ENCODE measurements around the gene FZD8.

Gene FZD8

GRCh38 chr10:35641676-35642034, 441 bp downstream of the FZD8 start:
- DNase-seq (ENCODE audit: low spot score): peak; percentile 65

DNA sequence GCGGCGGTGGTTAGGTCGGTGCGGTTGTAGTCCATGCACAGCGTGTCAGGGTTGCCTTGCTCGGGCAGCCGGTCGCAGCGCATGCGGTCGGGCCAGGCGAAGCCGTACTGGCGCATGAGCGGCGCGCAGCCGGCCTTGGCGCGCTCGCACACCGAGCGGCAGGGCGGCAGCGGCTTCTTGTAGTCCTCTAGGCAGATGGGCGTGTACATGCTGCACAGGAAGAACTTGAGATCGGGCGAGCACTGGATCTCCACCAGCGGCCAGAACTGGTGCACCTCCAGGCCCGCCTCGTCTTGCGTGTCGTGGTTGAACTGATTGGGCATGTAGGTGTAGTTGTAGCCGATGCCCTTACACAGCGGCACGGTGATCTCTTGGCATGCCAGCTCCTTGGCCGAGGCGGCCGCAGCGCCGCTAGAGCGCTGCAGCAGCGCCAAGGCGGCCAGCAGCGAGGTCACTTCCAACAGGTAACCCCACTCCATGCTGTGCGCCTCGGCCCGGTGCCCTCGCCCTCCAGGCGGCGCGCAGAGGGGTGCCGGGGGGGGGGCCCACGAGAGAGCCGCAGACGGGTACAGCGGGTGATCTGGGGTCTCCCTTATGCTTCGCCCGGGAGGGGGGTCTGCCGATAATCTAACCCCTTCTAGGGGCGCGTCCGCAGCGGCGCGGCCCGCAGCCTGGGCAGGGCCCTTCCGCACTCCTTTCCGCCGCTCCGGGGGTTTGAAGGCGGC, 983 bp downstream of the FZD8 start:
- DNase-seq (ENCODE audit: low spot score): peak; percentile 79

- DNase-seq (ENCODE audit: low spot score): peak; percentile 86
Measured at GRCh38 chr10:35640474-35640873, 1.6 kb downstream of the FZD8 start.

GRCh38 chr10:35639728-35640401, 2.2 kb downstream of the FZD8 start:
- DNase-seq (ENCODE audit: low spot score): peak; percentile 12

- DNase-seq (ENCODE audit: low spot score): no peak
Measured at GRCh38 chr10:35639021-35639727, 2.9 kb downstream of the FZD8 start.

- no peak for DNase-seq (ENCODE audit: low spot score)
Measured at GRCh38 chr10:35638101-35638500, 4.0 kb downstream of the FZD8 start.

GRCh38 chr10:35637462-35637861, 4.6 kb downstream of the FZD8 start:
- no peak for DNase-seq (ENCODE audit: low spot score)

DNA sequence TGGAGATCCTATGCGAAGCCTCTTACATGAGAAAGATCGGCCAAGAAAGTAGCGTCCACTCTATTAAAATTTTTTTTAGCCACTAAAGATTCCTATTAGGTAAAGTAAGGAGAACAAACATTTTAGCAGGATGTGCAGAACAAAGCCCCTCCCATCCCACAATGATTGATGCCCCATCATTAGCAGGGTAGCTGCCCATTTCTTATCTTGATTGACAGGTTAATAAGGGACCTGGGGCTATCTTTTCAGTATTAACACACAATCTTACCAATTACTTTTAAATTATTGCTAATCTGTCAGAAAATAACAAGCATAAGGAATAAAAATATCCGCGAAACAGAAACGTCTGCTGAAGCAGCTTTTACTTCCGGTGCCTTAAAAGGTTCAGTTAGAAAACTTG, 5.1 kb downstream of the FZD8 start:
- DNase-seq (ENCODE audit: low spot score): no peak

GRCh38 chr10:35635576-35635975, 6.5 kb downstream of the FZD8 start:
- peak; percentile 67 for DNase-seq (ENCODE audit: low spot score)

- no peak for DNase-seq (ENCODE audit: low spot score)
Measured at GRCh38 chr10:35633006-35633980, 8.8 kb downstream of the FZD8 start.

DNA sequence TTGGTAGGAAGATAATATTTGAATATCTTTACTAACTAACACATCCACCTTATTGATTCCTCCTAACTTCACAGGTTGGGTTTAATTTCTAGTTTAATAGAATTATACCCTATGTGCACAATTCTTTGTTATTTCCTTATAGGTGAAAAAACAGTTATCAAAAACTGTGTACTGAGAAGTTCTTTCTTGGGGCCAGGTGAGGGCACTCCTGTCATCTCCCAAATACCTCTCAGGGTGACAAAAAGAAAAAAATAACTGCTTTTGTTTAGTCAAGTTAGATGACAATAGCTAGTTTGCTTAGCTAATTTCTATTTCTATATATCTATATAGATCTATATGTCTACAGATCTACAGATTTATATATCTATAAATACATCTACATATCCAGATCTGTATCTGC, 10.1 kb downstream of the FZD8 start:
- no peak for DNase-seq (ENCODE audit: low spot score)

DNA sequence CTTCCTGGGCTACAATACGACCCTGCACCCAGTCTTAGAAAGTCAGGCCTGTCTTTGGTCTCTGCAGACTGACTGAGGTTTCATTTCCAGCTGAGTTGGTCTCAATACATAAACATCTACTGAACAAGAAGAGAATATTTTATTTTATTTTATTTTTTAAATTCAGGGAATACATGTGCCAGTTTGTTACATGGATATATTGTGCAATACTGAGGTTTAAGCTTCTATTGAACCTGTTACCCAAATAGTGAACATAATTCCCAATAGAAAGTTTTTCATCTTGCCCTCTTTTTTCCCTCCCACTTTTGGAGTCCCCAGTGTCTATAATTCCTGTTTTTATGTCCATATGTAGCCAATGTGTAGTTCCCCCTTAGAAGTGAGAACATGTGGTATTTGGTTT, 10.7 kb downstream of the FZD8 start:
- DNase-seq (ENCODE audit: low spot score): no peak

DNA sequence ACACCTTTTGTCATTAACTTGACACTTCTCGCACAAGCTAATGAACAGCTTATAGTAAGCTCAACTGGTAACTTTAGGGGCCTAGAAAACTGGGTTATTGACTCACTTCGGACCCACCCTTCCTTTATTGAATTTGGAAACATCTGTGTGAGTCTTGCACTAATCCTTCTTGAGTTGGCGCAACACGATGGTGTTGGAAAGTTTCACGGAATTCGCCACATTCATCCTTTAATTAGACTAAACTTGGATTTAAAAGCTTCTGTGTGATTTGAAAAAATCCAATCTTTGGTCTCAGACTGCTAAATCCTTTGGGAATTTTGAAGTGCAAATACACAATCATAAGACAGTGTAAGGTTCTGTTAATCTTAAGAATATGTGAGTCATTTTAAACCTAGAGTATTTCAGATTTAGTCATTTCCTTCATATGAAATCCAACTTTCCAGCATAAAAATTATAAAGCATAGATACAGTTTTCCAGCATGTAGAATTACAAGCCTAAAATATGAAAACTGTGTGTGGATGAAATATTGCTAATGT, 15.1 kb downstream of the FZD8 start:
- no peak for DNase-seq (ENCODE audit: low spot score)

DNA sequence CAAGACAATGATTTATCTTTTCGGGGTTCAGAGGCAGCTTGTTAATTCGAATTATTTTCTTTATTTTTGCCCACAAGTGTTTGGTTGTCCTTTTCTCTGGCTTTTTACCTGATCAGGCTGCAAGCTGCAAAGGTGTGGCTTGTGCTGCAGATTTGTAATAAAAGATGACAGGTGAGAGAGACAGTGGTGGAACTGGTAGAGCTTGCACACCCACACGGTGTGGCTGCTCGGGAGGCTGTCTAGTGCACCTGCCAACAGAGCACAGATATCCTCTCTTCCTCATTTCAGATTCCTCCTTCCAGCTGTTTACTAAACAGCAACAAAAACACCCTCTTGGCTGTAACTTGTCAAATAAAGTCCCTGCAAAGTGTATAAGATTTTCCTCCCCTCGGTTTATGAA, 27.8 kb downstream of the FZD8 start:
- no peak for DNase-seq (ENCODE audit: low spot score)

- peak; percentile 47 for DNase-seq (ENCODE audit: low spot score)
Measured at GRCh38 chr10:35613597-35614226, 28.4 kb downstream of the FZD8 start.

GRCh38 chr10:35613107-35613440, 29.0 kb downstream of the FZD8 start:
- DNase-seq (ENCODE audit: low spot score): no peak

DNA sequence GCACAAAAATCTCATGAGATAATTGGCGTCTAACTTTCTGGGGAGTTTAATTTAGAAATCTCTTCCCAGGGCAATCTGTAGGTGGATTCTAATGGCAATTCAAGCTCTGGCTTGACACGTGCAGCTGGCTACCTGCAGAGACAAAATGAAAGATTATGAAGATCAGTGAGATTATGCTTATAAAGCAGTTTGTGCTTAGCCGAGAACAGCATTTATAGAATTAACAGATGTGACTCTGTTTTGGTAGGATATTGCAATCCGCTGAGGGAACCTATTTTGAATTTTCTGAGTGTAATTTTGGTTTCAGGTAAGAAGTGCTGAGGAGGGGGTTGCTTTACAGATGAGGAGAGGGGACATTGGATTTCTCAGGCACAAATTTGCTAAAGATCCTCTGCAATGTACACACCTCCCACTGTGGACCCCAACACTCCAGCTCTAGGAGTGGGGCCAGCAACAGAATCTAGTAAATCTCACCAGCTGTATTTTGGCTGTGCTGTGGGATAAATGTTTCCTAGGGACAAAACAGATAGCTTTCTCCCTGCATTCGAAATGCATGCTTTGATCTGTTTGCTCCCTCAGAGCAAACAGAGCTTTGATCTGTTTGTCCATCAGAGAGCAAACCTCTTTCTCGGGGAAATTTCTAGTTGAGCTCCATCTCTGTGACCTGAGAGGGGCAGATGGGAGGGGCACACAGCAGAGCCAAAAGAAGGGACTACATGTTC, 29.6 kb downstream of the FZD8 start:
- no peak for DNase-seq (ENCODE audit: low spot score)

GRCh38 chr10:35611750-35612149, 30.3 kb downstream of the FZD8 start:
- no peak for DNase-seq (ENCODE audit: low spot score)

DNA sequence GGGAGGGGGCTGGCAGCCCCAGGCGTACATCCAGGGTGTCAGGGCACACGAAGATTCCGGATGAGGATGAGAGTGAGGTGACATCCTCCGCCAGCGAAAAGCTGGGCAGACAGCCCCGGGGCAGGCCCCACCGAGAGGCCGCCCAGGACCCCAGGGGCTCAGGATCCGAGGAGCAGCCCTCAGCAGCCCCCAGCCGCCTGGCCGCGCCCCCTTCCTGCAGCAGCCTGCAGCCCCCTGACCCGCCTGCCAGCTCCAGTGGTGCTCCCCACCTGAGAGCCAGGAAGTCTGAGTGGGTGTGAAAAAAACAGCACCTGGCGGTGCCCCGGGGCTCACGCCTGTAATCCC, 33.8 kb downstream of the FZD8 start:
- no peak for DNase-seq (ENCODE audit: low spot score)

DNA sequence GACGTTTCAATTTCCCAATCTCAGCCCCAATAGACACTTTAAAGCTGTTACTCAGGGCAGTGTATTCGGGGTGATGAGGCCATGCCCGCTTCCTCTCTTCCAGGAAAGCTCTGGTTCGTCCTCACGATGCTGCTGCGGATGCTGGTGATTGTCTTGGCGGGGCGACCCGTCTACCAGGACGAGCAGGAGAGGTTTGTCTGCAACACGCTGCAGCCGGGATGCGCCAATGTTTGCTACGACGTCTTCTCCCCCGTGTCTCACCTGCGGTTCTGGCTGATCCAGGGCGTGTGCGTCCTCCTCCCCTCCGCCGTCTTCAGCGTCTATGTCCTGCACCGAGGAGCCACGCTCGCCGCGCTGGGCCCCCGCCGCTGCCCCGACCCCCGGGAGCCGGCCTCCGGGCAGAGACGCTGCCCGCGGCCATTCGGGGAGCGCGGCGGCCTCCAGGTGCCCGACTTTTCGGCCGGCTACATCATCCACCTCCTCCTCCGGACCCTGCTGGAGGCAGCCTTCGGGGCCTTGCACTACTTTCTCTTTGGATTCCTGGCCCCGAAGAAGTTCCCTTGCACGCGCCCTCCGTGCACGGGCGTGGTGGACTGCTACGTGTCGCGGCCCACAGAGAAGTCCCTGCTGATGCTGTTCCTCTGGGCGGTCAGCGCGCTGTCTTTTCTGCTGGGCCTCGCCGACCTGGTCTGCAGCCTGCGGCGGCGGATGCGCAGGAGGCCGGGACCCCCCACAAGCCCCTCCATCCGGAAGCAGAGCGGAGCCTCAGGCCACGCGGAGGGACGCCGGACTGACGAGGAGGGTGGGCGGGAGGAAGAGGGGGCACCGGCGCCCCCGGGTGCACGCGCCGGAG, 34.4 kb downstream of the FZD8 start:
- DNase-seq (ENCODE audit: low spot score): peak; percentile 53

Measured in AG08396 (cell line).